Measurements from ENCODE around the gene C1QL1. TPM values are rescaled to one million over a fixed set of nuclear protein-coding genes. Genes with fewer than 3 reads are reported as not detected.

The C1QL1 gene
- total and polyA plus RNA-seq, 4 donors = 6.7 to 81.8 (median 49.9) TPM

DNA sequence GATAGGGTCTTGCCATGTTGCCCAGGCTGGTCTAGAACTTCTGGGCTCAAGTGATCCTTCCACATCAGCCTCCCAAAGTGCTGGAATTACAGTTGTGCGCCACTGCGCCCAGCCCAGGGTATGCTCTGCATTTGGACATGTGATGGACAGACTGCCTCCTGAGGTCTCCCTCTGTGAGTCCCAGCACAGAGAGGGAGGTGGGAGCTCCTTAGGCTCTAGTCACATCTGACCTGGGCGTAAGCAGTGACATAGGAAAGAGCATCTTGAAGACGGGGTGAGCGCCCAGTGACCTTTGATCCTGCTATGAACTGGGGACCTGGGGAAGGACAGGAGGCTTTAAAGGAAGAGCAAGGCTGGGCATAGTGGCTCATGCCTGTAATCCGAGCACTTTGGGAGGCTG lies 50.6 kb downstream of the C1QL1 start:
- peak overlapping the region; percentile 86 for H3K27ac ChIP-seq (ENCODE audit: low read depth, low read length)
- 76% methylated on average over 6 of the region's 6 CpGs for WGBS (ENCODE audit: insufficient coverage)
- H3K4me1 ChIP-seq (ENCODE audit: control insufficient read depth, insufficient read depth, low read length) = peaks cover 78% of the 10 kb centered on the region
- H3K27me3 ChIP-seq (ENCODE audit: control insufficient read depth, insufficient read depth, low read length) = peaks cover 5% of the 10 kb centered on the region
- H3K9me3 ChIP-seq (ENCODE audit: control insufficient read depth, insufficient read depth, low read length) = no peaks in the 10 kb centered on the region
- DNase-seq (ENCODE audit: low read depth in 4 of 6, low spot score in 6 of 6) = no peak
- peaks cover 17% of the 10 kb centered on the region for H3K36me3 ChIP-seq (ENCODE audit: control insufficient read depth, insufficient read depth, low read length)
- no peak overlapping the region for H3K4me3 ChIP-seq (ENCODE audit: low read depth, low read length)

DNA sequence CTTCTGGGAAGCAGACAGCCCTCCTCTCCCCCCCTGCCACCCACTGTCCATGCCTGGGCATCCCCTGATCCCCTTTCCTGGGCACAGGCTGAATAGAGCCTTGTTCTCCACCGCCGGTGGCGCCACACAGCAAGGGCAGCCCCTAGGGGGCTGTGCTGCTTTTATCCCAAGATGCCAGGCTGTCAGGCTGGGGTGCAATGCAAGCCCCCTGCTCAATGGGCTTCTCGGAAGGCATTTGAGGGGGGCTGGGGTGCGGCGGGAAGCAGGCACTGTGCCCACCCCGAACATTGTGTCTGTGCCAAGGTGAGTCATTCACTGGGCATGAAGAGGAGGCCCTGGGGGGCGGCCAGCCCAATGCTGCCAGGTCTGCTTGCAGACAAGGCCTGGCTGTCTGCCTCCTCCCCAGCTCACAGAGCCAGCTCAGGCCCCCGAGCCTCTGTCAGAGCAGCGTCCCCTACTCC lies 51.3 kb downstream of the C1QL1 start:
- peaks cover 22% of the 10 kb centered on the region for H3K36me3 ChIP-seq (ENCODE audit: control insufficient read depth, insufficient read depth, low read length)
- H3K27me3 ChIP-seq (ENCODE audit: control insufficient read depth, insufficient read depth, low read length) = peaks cover 7% of the 10 kb centered on the region
- no peak overlapping the region for H3K4me3 ChIP-seq (ENCODE audit: low read depth, low read length)
- H3K4me1 ChIP-seq (ENCODE audit: control insufficient read depth, insufficient read depth, low read length) = peaks cover 78% of the 10 kb centered on the region
- H3K27ac ChIP-seq (ENCODE audit: low read depth, low read length) = peak overlapping the region; percentile 86
- DNase-seq (ENCODE audit: low read depth in 4 of 6, low spot score in 6 of 6) = peak; percentile 74 to 95 (median 80)
- WGBS (ENCODE audit: insufficient coverage) = 29% methylated on average over 7 of the region's 10 CpGs
- H3K9me3 ChIP-seq (ENCODE audit: control insufficient read depth, insufficient read depth, low read length) = no peaks in the 10 kb centered on the region

DNA sequence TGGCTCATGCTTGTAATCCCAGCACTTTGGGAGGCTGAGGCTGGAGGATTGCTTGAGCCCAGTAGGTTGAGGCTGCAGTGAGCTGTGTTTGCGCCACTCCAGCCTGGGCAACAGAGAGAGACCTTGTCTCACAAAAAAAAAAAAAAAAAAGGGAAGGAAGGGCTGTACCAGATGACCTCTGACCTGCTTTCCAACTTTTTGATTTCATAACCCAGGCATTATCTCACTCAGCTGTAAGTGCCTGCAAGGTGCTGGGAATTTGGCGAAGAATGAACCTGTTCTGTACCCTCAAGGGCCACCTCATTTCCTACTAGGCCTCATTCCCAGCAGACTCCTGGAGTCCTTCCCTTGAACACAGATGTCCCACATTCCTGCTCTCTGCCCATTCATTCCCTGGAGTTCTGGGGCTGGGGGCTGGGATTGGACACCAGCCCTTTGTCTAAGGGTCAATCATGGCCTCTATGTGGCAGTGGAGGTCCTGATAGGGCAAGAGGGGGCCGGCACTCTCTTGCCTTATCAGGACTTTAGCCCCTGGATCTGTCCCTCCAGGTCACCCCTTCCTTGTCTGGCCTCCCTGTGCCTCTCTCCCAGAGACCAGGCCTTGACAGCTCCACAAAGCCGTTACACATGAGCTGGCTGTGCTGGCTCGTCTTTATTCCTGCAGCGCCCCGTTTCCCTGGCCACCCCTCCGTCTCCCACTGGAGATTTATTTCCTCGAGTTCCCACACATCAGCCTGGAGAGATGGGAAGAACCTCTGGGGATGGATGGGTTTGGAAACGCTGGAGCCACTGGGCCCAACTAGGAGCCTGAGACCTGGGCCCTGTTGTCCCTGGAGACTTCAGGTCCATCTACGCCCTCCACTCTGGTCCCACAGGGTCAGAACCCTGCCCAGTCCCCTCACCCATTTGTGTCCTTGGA lies 52.0 kb downstream of the C1QL1 start:
- Histone ChIP-seq H3K27me3 (ENCODE audit: control insufficient read depth, insufficient read depth, low read length) (peaks cover 5% of the 10 kb centered on the region), H3K9me3 (ENCODE audit: control insufficient read depth, insufficient read depth, low read length) (no peaks in the 10 kb centered on the region), H3K4me1 (ENCODE audit: control insufficient read depth, insufficient read depth, low read length) (peaks cover 78% of the 10 kb centered on the region), H3K27ac (ENCODE audit: low read depth, low read length) (peak overlapping the region; percentile 86), H3K36me3 (ENCODE audit: control insufficient read depth, insufficient read depth, low read length) (peaks cover 29% of the 10 kb centered on the region), H3K4me3 (ENCODE audit: low read depth, low read length) (no peak overlapping the region)
- 35% methylated on average over 8 of the region's 11 CpGs for WGBS (ENCODE audit: insufficient coverage)
- DNase-seq (ENCODE audit: low read depth in 4 of 6, low spot score in 6 of 6) = peak in 5 of 6 donors; percentile 49 to 89 (median 70)

DNA sequence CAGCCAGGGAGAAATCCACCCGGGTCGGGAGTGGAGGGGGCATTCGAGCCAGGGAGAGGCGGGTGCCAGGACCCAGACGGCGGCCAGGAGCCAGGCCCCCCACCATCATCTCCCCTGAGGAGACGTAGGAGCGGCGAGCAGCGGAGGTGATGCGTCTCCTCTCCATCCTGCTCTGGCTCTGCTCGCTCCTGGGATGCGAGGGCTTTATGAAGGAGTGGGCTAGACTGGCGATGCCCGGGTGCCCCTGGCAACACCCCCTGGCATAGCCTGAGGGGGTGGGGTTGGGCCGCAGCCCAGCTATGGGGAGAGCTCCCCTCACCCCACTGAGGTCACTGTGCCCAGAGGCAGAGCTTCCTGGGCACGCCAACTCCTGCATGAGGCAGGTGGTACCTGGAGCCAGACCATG lies 52.8 kb downstream of the C1QL1 start, which contains the start of gene GFAP:
TSS of gene GFAP (minus strand) at position 180 of the 406 bp plus-strand sequence. CDS start at position 166, 14 bp downstream.
- Histone ChIP-seq H3K9me3 (ENCODE audit: control insufficient read depth, insufficient read depth, low read length) (no peaks in the 10 kb centered on the region), H3K27me3 (ENCODE audit: control insufficient read depth, insufficient read depth, low read length) (peaks cover 7% of the 10 kb centered on the region), H3K4me1 (ENCODE audit: control insufficient read depth, insufficient read depth, low read length) (peaks cover 77% of the 10 kb centered on the region), H3K27ac (ENCODE audit: low read depth, low read length) (peak within 1 kb of the TSS; percentile 86), H3K36me3 (ENCODE audit: control insufficient read depth, insufficient read depth, low read length) (peaks cover 36% of the 10 kb centered on the region), H3K4me3 (ENCODE audit: low read depth, low read length) (peak within 1 kb of the TSS; percentile 58)
- peak in 2 of 6 donors; percentile 77 to 89 for DNase-seq (ENCODE audit: low read depth in 4 of 6, low spot score in 6 of 6)
- 46% methylated on average over 8 of the region's 17 CpGs for WGBS (ENCODE audit: insufficient coverage)

DNA sequence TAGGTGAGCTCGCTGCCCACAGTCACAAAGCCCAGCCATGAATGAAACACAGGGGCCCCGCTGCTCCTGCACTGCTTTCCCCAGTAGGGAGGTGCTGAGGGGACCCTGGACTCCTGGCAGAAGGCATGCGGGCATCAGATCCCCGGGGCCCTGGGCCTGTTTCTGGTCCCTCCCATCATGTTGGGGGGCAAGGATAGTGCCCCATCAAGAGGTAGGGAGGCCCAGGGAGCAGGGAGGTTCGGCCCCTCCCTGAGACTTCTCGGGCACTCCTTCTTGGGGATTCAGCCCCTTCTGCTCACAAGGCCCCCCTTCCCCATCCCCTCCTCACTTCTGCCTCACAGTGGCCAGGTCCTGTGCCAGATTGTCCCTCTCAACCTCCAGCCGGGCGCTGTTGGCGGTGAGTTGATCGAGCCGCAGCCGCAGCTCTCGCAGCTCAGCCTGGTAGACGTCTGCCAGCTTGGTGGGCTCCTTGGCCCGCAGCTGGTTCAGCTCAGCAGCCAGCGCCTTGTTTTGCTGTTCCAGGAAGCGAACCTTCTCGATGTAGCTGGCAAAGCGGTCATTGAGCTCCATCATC lies 53.3 kb downstream of the C1QL1 start:
- H3K9me3 ChIP-seq (ENCODE audit: control insufficient read depth, insufficient read depth, low read length) = no peaks in the 10 kb centered on the region
- H3K4me3 ChIP-seq (ENCODE audit: low read depth, low read length) = peak overlapping the region; percentile 58
- peak overlapping the region; percentile 86 for H3K27ac ChIP-seq (ENCODE audit: low read depth, low read length)
- H3K27me3 ChIP-seq (ENCODE audit: control insufficient read depth, insufficient read depth, low read length) = peaks cover 7% of the 10 kb centered on the region
- peaks cover 42% of the 10 kb centered on the region for H3K36me3 ChIP-seq (ENCODE audit: control insufficient read depth, insufficient read depth, low read length)
- peak in 1 of 6 donors; percentile 62 for DNase-seq (ENCODE audit: low read depth in 4 of 6, low spot score in 6 of 6)
- H3K4me1 ChIP-seq (ENCODE audit: control insufficient read depth, insufficient read depth, low read length) = peaks cover 77% of the 10 kb centered on the region
- 33% methylated on average over 18 of the region's 19 CpGs for WGBS (ENCODE audit: insufficient coverage)

DNA sequence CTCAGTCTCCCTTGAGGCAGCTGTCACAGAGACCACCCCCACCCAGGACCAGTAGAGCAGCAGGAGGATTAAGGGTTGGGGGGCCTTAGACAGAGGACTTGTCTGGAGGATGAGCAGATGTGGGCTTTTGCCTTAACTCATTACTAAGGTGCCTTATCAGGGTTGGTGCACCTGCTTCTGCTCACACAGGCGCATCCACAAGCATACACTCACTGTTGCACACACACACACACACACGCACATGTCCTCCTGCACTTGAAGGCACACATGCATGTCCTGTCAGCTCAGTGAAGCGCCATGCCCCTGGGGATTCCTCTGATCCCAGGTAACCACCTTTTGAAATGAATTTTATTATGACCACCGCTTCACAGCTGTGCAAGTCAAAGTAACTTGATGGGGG lies 54.0 kb downstream of the C1QL1 start:
- H3K4me3 ChIP-seq (ENCODE audit: low read depth, low read length) = peak overlapping the region; percentile 58
- DNase-seq (ENCODE audit: low read depth in 4 of 6, low spot score in 6 of 6) = no peak
- peaks cover 73% of the 10 kb centered on the region for H3K4me1 ChIP-seq (ENCODE audit: control insufficient read depth, insufficient read depth, low read length)
- H3K9me3 ChIP-seq (ENCODE audit: control insufficient read depth, insufficient read depth, low read length) = no peaks in the 10 kb centered on the region
- peaks cover 7% of the 10 kb centered on the region for H3K27me3 ChIP-seq (ENCODE audit: control insufficient read depth, insufficient read depth, low read length)
- peak overlapping the region; percentile 86 for H3K27ac ChIP-seq (ENCODE audit: low read depth, low read length)
- peaks cover 45% of the 10 kb centered on the region for H3K36me3 ChIP-seq (ENCODE audit: control insufficient read depth, insufficient read depth, low read length)
- WGBS (ENCODE audit: insufficient coverage) = 65% methylated on average over 4 of the region's 4 CpGs

DNA sequence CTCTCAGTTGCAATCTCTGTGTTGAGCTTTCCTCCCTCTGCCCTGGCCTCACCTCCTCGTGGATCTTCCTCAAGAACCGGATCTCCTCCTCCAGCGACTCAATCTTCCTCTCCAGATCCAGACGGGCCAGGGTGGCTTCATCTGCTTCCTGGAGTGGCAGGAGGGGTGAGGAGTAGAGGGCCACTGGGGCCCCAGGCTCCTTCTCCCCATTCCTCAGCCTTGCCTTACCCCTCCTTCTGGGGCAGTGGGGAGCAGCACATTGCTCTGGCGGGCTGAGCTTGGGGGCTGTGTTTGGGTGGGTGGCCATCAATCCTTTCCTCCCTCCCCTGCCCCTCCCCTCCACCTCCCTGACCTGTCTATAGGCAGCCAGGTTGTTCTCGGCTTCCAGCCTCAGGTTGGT lies 54.4 kb downstream of the C1QL1 start:
- WGBS (ENCODE audit: insufficient coverage) = 56% methylated on average over 1 of the region's 6 CpGs
- peaks cover 7% of the 10 kb centered on the region for H3K27me3 ChIP-seq (ENCODE audit: control insufficient read depth, insufficient read depth, low read length)
- H3K4me1 ChIP-seq (ENCODE audit: control insufficient read depth, insufficient read depth, low read length) = peaks cover 73% of the 10 kb centered on the region
- DNase-seq (ENCODE audit: low read depth in 4 of 6, low spot score in 6 of 6) = no peak
- H3K36me3 ChIP-seq (ENCODE audit: control insufficient read depth, insufficient read depth, low read length) = peaks cover 50% of the 10 kb centered on the region
- peak overlapping the region; percentile 58 for H3K4me3 ChIP-seq (ENCODE audit: low read depth, low read length)
- H3K27ac ChIP-seq (ENCODE audit: low read depth, low read length) = peak overlapping the region; percentile 86
- no peaks in the 10 kb centered on the region for H3K9me3 ChIP-seq (ENCODE audit: control insufficient read depth, insufficient read depth, low read length)

DNA sequence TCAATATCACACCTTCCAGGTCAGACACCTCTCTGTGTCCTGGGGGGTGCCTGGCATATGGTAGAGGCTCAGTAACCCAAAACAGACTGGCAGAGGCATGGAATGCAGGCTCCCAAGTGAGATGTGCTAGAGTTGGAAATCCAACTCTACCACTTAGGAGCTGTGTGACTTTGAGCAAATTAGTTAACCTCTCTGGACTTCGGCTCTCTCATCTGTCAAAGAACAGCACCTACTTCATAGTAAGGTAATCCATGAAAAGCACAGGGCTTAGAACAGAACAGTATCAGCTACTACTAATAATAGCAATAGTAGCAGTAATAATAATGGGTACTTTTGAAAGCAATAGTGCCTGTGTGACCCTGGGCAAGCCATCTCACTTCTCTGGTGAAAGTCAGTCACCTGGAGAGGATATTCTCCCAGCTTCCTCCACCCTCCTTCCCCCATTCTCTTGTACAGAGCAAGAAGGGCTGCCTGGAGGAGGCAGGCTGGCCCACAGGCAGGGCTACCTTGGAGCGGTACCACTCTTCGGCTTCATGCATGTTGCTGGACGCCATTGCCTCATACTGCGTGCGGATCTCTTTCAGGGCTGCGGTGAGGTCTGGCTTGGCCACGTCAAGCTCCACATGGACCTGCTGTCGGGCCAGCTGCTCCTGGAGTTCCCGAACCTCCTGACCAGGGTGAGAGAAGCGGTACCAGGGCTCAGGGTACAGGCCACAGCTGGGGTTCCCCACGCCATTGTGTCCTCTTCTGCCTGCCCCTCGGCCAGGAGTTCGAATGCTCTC lies 55.1 kb downstream of the C1QL1 start:
- Histone ChIP-seq H3K27ac (ENCODE audit: low read depth, low read length) (peak overlapping the region; percentile 86), H3K27me3 (ENCODE audit: control insufficient read depth, insufficient read depth, low read length) (peaks cover 7% of the 10 kb centered on the region), H3K4me3 (ENCODE audit: low read depth, low read length) (peak overlapping the region; percentile 58), H3K4me1 (ENCODE audit: control insufficient read depth, insufficient read depth, low read length) (peaks cover 70% of the 10 kb centered on the region), H3K9me3 (ENCODE audit: control insufficient read depth, insufficient read depth, low read length) (no peaks in the 10 kb centered on the region), H3K36me3 (ENCODE audit: control insufficient read depth, insufficient read depth, low read length) (peaks cover 52% of the 10 kb centered on the region)
- DNase-seq (ENCODE audit: low read depth in 4 of 6, low spot score in 6 of 6) = no peak
- WGBS (ENCODE audit: insufficient coverage) = 52% methylated on average over 13 of the region's 14 CpGs
